SKM-1 (cell line): ENCODE data around the gene PANX2.
"Not testable (repeated sequence)": the region's sequence is repeated elsewhere in the genome, so short reads cannot be mapped to it uniquely, and the experiment has no call there.

Experiments
- DNase-seq: peaks from one replicate; lab custom pipeline; 2025; ENCODE audit not compliant: unreplicated experiment; lab: John Stamatoyannopoulos, UW

The PANX2 gene, protein sequence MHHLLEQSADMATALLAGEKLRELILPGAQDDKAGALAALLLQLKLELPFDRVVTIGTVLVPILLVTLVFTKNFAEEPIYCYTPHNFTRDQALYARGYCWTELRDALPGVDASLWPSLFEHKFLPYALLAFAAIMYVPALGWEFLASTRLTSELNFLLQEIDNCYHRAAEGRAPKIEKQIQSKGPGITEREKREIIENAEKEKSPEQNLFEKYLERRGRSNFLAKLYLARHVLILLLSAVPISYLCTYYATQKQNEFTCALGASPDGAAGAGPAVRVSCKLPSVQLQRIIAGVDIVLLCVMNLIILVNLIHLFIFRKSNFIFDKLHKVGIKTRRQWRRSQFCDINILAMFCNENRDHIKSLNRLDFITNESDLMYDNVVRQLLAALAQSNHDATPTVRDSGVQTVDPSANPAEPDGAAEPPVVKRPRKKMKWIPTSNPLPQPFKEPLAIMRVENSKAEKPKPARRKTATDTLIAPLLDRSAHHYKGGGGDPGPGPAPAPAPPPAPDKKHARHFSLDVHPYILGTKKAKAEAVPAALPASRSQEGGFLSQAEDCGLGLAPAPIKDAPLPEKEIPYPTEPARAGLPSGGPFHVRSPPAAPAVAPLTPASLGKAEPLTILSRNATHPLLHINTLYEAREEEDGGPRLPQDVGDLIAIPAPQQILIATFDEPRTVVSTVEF

DNA sequence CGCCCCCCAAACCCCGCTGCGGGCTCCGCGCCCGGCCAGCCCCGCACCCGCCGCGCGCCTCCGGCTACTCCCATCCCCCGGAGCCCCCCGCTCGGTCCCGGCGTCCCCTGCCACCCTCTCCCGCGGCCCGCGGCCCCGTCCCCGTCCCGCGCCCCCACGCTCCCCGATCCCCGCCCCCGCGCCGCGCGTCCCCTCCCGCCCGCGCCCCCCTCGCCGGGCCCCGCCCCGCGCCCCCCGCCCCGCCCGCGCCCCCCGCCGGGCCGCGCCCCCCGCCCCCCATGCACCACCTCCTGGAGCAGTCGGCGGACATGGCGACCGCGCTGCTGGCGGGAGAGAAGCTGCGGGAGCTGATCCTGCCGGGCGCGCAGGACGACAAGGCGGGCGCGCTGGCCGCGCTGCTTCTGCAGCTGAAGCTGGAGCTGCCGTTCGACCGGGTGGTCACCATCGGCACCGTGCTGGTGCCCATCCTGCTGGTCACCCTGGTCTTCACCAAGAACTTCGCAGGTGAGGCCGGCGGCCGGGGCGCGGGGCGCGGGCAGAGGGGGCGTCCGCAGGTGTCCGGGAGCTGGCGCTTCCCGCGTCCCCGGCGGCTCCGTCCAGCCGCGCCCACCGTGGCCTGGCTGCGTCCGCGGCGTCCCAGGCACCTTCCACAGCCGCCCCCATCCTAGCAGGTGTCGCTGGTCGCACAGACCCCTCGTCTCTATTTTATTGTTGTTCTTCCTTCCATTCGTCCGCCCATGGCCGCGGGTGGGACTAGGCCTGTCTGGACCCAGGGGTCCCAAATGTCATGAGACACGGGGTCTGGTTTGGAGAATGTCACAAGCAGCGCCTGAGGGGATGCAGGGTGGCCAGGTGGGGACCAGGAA is at the start of gene PANX2:
Gene PANX2 (plus strand): TSS at position 279 of the 866 bp plus-strand sequence. CDS start 0 bp downstream, at position 279.
- DNase-seq: no peak

DNA sequence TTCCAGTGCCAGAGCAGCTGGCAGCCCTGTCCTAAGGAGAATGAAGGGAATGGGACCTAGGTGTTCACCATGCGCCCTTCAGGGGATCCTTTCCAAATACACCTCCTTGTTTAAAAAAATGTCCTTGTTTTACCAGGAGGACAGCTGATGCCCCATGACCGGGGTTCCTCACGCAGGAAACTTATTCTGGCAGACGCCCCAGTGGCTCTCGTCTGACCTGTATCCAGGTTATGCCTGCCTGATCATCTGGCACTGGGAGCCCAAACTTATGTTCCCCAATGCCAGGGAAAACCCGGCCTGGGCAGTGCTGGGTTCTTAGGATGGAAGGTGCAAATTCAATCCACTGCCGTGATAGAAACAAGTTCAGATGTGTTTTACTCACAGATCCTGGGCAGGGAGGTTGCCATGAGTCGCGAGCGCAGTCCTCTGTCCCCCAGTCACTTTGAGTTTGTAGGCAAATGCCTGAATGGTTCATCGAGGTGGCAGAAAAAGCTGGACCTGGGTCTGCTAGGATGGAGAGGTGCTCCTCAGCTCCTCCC is 49.3 kb upstream of the PANX2 start:
- no peak for DNase-seq

DNA sequence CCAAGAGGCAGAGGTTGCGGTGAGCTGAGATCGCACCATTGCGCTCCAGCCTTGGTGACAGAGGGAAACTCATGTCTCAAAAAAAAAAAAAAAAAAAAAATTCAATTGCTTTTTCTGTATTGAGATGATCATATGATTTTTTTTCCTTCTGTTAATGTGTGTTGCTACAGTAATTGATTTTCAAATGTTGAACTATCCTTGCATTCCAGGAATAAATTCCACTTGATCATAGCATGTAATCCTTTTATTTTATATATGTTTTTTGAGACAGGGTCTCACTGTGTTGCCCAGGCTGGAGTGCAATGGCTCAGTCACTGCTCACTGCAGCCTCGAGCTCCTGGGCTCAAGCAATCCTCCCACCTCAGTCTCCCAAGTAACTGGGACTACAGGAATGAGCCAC is 47.4 kb upstream of the PANX2 start:
- DNase-seq: no peak

DNA sequence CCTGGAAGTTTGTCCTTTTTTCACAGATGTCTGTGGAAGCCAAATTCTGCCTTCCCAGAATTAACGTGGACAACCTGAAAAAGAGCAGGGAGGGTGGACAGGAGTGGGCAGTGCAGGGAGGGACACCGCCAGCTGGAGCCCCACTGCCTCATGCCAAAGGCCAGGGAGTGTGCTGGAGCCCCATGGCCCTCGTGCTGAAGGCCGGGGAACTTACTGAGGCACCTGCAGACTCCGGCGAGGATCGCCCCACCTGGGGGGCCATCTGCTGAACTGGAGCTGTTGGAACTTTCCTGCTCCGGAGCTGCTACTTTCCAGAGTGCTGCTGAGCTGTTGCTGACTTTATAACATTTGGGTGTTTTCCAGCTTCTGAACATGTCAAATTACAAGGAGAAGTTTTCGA is 45.5 kb upstream of the PANX2 start:
- no peak for DNase-seq

DNA sequence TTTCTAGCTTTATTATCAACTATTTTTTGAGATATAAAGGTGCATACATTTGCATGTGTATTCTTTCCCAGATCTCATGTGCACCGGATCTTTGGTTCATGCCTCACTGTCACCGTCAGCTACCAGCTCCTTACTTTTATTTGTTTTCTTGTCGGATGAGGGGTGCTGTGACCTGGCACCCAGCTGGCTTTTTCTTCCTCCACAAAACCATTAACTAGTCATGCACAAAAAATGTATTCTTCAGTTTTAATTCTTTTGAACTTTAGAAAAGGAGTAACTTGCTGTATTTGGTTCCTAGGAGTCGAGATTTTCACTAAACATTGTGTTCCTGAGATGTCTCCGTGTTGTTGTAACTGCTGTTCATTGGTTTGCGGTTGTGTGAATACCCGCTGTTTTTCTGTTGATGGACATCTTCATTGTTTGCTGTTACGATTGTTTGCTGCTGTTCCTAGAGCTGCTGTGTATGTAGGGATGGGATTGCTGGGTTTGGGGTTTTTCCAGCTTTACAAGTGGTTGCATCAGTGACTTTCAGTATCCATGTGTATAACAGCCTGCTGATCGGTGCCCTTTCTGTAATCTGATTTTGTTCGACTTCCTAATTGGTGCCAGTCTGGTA is 41.3 kb upstream of the PANX2 start:
- DNase-seq: no peak

DNA sequence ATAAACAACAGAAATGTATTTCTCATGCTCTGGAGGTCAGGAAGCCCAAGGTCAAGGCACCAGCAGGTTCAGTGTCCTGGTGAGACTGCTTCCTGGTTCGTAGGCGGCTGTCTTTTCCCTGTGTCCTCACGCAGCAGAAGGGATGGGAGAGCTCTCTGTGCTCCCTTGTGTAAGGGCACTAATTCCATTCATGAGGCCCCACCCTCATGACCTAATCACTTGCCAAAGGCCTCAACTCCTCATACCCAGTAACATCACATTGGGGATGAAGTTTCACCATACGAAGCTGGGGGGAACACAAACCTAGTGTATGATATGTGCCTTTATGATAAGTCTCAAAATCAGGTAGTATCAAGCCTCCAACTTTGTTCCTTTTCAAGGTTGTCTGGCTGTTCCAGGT is 38.6 kb upstream of the PANX2 start:
- DNase-seq: no peak

DNA sequence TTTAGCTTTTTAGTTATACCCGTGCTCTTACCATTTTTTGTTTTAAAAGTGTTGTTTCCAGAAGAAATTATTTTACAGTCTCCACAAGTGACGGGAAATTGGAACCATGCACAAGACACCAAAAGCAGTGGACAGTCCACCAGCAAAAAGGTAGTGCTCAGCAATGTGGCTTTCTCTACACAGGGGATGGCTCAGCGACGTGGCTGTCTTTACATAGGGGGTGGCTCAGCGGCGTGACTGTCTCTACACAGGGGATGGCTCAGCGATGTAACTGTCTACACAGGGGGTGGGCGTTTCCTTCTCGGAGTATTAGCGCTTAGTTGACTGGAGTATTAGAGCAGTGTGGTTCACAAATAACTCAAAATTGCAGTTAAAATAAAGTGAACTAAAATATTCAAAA is 36.0 kb upstream of the PANX2 start:
- DNase-seq: no peak

DNA sequence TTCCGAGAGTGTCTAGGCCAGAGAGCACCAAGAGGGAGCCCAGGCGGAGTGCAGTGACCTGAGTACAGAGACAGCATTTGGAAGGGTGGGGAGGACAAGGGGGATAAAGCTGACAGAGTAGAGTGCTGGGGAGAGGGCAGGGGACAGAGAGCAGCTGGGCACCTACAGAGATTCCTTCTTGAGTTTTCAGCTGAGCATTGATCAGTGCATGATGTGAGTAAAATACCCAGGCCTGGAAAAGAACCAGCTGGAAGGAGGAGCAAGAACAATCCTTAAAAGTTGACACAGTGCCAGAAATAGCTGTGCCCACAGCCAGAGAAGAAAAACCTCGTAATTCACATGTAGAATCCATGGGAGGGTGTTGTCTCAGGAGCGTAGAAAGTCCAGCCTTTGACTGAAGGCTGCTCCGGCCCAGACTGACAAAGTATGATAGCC is 33.9 kb upstream of the PANX2 start:
- no peak for DNase-seq

DNA sequence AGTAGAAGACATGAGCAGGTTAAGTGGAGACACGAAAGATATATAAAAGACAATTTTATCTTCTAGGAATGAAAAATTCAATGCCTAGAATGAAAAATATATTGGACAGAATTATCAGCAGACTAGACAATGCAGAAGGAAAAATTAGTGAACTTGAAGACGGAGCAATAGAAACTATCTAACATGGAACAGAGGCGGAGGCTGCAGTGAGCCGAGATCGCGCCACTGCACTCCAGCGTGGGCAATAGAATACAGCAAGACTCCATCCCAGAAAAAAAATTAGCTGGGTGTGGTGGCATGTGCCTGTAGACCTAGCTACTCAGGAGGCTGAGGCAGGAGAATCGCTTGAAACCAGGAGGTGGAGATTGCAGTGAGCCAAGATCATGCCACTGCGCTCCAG is 33.3 kb upstream of the PANX2 start:
- not testable (repeated sequence) for DNase-seq

DNA sequence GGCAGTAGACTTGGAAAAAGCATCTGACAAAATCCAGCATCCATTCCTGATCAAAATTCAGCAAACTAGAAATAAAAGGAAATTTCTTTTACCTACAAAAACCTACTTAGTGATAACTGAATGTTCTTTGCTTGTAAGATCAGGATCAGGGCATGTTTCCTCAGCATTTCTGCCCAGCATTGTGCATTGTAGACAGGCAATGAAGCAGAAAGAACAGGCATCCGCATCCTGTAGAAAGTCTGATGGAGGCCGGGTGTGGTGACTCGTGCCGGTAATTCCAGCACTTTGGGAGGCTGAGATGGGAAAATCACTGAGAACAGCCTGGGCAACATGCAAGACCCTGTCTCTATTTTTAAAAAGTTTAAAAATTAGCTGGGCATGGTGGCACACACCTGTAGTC is 32.5 kb upstream of the PANX2 start:
- no peak for DNase-seq

DNA sequence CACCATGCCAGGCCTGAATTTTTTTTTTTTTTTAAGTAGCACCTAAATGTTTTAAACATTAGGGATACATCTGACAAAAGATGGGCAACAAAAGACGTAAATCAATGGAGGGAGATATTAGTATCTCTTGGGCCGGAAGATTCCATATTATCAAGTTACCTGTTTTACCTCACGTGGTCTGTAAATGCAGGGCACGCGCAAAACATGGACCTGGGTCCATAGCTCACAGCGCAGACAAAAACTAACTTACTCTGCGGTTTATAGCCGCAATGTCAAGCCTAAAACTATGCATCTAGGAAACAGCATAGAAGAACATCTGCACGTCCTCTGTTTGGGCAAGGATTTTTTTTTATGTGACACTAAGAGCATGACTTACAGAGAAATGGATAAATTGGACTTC is 31.5 kb upstream of the PANX2 start:
- no peak for DNase-seq

DNA sequence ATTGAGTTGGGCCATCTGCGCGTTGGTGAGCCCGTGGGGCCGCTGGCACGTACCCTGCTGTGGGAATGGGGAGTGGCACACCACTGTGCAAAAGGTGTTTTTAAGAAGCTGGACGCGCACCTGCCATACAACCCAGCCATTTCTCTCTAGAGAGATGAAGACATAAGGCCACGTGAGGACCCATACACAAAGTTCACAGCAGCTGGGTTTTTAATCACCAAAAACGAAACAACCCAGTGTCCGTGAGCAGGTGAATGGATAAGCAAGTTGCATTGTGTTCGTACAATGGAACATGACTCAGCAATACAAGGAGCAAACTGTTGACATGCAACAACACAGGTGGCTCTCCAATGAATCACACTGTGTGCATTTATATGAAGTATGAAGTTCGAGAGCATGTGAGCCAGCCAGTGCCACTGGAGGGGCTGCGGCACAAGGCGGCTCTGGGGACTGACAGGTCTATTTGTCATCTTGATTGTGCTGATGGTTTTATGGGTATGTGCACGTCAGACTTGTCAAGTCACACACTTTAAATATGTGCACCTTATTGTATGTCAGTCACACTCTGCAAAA is 30.6 kb upstream of the PANX2 start:
- no peak for DNase-seq

DNA sequence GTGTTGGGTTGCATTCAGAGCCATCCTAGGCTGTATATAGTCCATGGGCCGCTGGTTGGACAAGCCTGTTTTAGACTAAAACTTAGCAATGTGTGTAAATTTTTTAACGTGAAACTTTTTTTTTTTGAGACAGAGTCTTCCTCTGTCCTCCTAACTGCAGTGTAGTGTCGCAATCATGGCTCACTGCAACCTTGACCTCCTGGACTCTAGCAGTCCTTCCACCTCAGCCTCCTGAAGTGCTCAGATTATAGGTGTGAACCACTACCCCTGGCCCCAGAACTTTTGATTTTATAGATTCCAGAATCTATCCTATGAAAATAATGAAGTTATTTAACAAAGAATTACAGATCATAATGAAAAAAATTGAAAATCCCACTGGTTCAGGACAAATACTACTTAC is 29.9 kb upstream of the PANX2 start:
- DNase-seq: no peak

DNA sequence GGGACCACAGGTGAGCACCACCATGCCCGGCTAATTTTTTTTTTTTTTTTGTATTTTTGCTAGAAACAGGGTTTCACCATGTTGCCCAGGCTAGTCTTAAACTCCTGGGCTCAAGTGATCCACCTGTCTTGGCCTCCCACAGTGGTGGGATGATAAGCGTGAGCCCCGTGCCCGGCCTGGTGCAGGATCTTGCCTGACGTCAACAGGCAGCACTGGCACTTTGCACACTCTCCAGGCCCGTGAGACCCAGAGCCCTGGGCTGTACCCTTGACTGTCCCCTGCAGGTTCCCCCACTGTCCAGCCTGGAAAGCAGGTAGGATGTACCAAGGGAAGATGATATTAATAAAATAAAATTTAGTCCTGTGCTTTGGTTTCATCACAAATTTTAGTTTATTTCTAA is 29.1 kb upstream of the PANX2 start:
- DNase-seq: no peak

DNA sequence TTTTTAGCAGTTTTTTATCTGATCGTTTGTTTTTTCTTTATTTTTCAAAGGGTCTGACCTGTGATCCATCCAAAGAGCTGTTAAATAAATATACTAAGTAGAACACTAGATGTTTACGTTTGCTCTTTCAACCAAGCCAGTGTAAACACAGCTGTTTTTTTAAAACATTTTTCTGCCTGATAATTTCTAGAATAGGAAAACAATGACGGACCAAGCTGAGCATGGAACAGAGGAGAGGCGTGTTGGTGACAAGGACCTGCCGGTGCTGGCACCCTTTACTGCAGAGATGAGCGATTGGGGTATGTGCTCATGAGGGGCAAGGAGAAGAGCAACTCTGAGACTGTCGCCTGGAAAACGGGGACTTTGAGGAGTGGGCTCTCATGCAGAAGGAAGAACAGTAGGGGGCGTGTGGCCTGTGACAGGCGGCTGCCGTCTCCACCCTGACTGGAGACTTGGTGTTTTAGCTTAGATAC is 28.6 kb upstream of the PANX2 start:
- DNase-seq: no peak

DNA sequence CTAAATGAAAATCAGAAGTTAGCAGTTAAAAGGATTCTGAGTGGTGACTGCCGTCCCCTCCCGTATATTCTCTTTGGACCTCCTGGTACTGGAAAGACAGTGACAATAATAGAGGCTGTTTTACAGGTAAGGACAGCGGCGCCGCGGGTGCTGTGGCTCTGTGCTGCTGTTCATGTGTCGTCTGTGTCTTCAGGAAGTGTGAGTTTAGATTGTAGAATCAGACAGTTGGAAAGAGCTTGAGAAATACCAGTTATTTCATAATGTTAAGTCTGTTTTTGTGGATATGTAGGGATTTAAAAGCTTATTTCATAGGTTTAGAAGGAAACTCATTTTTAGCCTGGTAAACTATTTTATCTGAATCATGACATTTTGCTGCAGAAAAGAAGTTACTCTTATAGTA is 27.4 kb upstream of the PANX2 start:
- peak; percentile 31 for DNase-seq

DNA sequence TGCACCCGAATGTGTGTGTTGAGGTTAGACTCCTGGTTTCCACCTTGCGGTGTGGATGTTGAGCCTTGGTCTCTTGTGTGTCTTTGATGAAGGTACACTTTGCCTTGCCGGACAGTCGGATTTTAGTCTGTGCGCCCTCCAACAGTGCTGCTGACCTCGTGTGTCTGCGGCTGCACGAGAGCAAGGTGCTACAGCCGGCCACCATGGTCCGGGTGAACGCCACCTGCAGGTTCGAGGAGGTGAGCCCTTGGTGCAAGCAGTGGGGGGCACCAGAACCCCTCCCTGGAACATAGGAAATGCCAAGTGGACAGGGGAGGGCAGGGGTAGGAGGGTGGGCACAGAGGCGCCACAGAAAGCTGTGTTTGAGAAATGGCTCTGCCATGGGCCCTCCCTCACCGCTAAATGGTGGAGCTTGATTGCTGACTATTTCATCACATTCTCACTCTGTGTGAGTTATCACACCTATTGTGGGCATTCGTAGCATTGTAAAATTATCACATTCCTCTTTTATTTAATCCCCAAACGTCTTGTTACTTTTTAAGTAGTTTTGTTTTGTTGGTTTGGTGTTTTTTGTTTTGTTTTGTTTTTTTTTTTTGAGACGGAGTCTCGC is 26.4 kb upstream of the PANX2 start:
- no peak for DNase-seq

DNA sequence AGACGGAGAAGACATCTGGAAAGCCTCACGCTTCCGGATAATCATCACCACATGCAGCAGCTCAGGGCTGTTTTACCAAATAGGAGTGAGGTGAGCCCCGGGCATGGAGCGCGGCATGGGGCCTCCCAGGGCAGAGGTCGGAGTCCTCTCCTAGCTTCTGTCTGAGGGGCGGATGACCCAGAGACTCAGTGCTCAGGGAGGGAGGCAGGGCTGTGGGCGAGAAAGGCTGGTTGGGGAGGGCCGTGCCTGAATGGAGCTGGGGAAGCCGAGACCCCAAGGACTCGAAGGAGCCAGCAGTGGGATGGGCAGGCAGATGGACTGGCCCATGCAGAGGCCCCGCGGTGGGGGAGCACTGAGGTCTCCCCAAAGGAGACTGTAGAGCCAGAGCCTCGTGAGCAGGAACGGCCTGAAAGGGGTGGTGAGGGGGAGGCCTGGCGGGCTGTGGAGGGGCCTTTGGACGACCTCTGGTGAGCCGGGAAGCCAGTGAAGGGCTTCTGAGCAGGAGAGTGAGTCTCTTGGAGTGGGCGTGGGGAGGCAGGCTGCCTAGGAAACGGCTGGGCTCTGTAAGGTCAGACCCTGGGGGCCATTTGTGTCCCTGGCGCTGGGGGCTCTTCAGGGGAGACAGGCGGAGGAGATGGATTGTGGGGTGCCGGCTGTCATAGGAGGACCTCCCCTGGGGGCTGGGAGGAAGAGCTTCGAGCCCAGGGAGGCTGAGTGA is 24.7 kb upstream of the PANX2 start:
- DNase-seq: no peak

DNA sequence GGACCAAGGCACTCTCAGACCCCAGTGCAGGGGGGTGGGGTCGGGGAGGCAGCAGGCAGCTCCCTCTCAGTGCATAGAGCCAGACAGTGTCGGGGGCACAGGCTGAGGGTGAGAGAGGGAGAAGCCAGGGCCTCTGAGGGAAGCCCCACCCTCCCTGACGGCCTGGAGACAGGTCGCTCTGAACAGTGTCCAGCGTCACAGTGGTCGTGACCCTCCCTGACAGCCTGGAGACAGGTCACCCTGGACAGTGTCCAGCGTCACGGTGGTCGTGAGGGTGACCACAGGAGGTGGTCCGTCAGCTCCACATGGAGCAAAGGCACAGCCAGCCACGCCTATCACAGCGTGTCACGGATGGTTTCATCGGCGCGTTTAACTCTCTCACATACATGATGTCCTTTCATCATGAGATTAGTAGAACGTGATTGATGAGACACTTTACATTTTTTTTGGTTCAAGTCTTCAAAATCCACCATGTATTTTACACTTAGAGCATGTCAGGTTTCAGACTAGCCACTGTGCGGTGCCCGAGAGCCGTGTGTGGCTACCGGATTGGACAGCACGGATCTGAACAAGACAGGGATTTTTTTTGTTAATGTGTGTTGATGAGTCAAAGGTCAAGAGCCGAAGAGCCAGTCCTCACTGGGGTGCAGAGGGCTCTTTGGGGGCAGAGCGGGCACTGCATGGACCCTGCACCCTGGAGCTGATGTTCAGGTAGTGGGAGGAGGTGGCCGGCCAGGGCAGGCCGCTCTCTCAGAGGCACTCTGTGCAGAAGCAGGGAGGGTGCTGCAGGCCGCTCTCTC is 23.9 kb upstream of the PANX2 start:
- DNase-seq: peak; percentile 28
